GF-D8 (cell line): ENCODE data around the gene EPHB3.

ENCODE experiments used
- DNase-seq: peaks from one replicate; lab custom pipeline; 2025; lab: John Stamatoyannopoulos, UW

EPHB3 gene

DNA sequence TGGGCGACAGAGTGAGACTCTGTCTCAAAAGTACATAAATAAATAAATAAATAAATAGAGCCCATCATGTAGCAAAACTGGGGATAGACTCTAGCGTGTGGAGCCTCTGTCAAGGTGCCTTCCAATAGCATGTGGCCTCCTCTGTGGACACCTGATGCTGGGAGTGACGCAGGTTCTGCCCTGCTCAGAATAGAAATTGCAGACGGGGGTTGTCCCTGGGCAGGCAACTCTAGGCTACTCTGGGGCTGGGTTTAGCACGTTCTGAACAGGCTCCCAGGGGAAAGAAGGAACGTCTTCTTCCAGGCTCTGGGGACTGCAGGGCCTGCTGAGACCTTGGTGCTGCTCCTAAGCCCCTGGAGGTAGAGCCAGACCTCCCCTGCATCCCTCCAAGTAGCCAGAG is 65.3 kb downstream of the EPHB3 start:
- DNase-seq: no peak

DNA sequence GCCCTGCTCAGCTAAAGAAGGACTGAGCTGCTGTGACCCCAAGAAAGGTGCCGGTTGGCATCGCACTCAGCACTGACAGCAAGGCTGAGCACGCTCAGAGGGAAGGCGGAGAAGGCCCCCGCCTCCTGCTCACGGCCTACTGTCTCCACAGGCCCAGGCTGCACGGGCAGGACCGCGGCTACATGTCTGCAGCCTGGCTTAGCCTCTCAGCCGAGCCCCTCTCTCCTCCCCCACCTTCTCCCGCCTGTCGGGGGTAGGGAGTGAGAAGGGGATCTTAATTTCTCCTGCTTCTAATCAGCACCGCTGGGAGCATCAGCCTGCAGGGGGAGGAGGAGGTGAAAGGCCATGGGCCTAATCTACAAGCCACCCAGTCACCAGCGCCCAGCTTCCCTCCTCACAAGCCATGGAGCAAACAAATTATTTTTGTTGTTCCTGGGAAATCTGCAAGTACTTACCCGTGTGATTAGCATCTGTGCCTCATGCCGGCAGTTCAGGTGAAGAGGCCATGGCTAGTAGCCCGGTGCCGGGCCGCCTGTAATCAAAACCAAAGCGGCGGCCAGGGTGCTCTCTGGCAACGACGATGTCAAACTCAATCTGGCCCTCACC is 68.1 kb downstream of the EPHB3 start:
- no peak for DNase-seq

DNA sequence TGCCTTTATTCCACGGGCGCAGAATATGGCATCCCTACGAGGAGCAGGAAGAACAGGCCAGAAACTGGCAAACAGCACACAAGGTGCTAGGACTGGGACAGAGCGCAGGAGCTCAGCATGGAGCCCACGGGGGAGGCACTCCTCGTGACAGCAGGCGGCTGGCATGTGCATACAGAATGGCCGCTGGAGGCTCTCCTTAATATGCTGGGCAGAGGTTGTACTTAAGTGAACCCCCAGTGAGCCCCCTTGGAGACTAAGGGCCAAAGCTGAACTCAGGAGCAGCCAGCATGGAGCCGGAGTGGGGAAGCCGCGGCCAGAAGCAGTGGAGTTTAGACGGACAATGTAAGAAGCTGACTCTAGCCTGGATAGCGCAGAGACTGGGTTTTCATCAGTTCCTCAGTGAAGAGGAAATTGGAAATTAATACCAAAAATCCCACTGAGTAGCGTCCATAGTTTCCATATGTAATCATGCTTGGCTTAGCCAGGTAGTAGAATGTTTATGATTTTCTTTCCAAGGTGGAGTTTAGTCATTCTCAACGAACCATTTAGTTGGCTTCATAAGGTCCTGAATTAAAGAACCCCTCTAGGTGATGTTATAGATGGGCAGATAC is 69.4 kb downstream of the EPHB3 start:
- no peak for DNase-seq

DNA sequence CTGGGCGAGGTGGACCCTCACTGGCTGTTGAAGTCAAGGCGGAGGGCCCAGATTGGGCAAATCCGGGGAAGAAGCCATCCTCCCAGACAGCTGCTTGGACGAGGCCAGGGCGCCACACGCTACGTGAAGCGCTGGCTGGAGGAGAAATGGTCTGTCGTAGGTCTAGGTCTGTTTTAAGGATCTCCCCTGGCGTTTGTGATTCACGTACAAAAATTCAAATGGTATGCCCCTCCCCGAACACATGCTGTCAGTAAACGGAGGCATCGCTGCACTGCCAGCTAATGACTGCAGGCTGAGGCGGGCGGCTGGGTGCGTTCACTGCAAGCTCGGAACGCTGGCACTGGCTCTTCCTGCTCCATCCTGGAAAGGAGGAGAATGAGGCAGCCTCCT is 69.9 kb downstream of the EPHB3 start:
- DNase-seq: no peak
